ENCODE data around the gene POLR2J.

GRCh38 chr7:102446387-102447156 is 32.1 kb downstream of the POLR2J start:
- no peak for TF ChIP-seq L3MBTL2 (conservative IDR thresholded peaks at IDR 0.05)
- TF ChIP-seq SUZ12 (IDR thresholded peaks at IDR 0.05) = no peak
- TF ChIP-seq LEF1 (IDR thresholded peaks at IDR 0.05; ENCODE audit: borderline replicate concordance) = no peak
- no peak for TF ChIP-seq BHLHE40 (IDR thresholded peaks at IDR 0.05; ENCODE audit: borderline replicate concordance)
